Hypothalamus (tissue), 51 donors: ENCODE results near the gene SCNN1B.
"Not testable (repeated sequence)": the region's sequence is repeated elsewhere in the genome, so short reads cannot be mapped to it uniquely, and the experiment has no call there.

Experiments used
- DNase-seq, 51 donors: peaks; one replicate each; lab custom pipeline; 2025; lab: John Stamatoyannopoulos, UW

The SCNN1B gene

DNA sequence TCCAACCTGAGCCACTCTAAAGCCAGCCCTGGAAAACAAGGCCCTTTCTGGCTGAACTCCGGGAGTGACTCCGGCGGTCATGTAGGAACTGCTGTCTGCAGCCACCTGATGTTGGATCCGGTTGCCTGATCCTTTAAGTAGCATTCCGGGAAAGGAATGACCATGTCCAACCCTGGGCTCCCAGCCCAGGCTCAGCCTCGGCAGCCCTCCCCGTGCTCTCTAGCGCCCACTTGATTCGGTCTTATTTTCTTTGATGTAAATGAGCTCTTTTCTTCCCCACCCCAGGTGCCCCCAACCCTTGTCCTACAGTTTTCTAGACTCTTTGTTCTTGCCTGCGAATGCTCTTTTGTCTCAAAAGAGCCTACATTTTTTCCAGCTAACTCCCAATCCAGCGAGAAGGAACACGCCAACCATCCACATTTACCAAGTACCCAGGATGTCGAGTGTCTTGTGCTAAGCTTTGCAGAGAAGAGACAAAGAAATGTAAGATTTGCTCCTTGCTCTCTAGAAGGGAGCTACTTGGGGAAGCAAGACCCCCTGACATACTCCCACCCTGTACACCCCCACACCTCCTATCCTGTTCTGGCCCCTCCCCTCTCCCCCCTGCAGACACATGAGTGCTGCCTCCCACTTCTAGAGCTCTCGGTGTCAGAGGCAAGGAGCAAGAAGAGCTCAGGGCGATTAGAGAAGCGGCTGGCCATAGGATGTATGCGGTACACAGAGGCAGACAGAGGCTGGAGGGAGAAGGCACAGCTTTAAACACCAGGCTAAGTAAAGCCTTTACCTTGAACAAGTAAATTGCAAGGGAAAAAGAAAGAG lies 97.1 kb downstream of the SCNN1B start:
- DNase-seq: peak in 22 of 51 donors; percentile 4 to 66 (median 20)

DNA sequence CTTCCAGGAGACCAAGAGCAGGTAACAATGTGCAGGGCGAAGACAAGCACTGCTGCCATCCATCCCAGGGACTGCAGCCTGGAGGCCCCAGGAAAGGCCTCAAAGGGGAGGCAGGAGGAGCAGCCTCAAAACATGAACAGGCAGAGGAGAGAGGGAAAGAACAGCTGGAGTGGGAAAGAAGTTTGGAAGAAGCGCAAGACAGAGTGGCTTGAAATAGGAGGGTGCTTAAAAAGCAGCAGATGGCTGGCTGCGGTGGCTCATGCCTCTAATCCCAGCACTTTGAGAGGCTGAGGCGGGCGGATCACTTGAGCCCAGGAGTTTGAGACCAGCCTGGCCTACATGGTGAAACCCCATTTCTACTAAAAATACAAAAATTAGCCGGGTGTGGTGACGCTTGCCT lies 98.3 kb downstream of the SCNN1B start:
- DNase-seq: not testable (repeated sequence)

DNA sequence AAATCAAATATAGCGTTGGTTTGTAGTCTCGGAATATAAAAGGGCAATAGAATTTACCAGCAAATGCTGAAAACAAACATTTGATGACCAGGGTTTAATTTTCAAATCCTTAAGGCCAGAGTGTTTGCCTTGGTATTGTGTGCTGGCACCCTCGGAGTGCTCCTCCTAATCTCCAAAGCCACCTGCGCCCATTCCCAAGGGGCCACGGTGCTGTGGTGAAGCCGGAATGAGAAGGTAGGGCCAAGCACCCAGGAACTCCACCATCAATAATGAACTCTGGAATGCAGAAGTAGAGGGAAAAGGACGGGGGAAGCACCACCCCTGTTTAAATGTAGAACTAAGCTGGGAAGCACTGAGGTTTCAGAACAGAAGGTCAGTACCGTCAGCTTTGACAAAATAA lies 99.0 kb downstream of the SCNN1B start:
- no peak for DNase-seq

DNA sequence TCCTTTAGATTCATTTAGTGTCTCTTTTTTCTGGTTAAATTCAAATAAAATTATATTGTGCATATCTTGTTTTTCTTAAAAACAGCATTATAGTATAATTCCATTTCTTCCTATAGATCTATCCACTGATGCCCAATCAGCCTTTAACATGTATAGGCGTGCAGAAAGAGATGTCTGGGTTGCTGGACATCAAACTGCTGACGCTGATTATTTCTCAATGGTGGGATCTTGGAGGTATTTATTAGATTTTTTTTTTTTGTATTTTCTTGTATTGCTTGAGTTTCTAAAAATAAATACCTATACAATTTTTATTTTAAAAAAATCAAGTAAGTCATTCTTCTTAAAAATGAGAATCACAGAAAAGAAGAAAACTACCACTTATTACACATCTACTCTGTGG lies 100.0 kb downstream of the SCNN1B start:
- no peak for DNase-seq

DNA sequence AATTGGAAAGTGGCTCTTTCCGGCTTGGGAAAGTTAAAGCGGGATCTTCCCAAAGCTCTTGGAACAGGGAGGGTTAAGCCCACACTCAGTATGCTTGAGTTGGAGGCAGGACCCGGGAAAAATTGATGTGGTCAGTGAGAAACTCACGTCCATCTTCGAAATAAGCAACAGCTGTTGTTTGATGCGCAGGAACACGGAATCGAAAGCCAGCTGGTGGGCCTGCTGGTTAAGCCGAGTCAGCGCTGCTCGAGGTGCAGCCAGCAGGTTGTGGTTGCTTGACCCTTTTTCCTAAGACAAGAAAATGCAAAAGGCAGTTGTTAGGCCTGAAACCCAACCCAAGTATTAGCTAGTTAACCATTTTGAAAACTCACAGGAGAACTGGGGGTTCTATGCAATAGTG lies 101.4 kb downstream of the SCNN1B start:
- no peak for DNase-seq

DNA sequence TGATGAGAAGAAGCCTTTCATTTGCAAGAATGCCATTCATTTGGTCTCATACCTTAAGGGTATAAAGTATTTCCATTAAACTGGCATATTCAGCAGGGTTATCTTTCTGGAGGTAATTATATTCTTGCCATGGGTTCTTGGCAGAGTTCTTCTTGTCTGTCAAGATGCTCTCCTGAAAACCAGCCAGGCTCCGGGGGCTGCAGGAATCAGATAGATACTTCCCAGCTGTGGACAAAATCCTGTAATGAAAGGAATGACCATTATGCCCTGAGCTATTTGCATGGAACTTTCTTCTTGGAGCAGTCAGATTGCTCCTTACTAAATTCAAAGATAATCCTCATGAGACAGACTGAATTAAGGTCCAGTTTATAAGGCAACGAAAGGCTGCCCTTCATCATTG lies 103.9 kb downstream of the SCNN1B start:
- DNase-seq: no peak

DNA sequence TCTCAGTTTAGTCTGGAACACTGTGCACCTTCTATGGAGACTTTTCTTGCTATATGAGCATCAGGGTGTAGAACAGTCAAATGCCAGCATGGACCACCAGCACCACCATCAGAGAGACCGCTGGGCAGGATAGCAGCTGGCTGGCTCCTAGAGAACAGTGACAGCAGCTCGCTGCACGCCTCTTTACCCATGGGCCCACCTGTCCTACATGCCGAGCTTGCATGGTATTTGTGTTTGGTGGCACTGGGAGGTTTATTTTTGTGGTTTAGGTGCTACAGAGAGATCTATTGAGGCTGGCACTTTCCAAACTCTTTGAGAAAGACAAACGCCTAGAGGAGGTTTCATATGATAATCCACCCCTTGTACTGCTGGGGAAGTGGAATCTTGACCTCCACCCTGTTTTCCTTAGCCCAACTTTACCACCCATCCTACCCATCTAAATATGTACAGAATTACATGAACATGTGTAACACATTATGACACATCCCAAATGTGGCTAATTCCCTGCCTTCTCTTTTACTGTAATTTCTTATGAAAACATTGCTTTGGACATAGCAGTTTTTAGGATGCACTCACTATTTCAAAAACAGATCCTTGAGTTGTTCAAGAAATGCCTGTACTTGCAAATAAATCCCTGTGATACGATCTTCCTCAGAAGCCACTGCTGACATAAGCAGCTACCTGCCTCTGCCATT lies 104.6 kb downstream of the SCNN1B start:
- no peak for DNase-seq

DNA sequence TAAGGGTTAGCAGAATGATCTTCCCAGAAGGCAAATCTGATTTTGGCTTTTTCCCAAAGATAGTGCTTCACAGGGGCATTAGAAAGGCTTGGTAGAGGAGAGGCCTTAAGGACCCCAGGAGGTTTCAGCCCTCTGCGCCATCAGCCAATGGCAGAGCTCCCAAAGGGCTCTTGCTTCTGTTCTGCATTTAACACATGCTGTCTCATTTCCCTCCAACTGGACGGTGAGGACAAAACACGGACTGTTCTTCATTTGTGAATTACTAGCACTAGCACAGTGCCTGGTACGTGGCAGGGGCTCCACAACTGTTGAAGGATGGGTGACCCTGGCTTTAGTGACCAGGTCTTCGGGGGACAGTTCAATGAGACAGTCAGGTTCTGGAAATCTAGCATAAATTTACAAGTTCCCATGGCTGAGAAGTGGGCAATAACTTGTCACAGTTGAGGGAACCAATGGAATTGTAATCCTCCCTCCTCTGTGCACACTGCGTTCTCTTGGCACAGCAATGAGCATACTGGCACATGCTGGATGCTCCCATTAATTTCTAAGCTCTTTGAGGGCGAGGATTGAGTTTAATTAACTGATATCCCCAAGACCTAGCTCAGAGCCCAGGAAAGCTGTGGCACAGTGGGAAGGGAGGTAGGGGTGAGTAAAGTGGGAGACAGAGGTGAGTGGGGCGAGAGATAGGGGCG lies 105.5 kb downstream of the SCNN1B start:
- peak in 1 of 51 donors; percentile 12 for DNase-seq

DNA sequence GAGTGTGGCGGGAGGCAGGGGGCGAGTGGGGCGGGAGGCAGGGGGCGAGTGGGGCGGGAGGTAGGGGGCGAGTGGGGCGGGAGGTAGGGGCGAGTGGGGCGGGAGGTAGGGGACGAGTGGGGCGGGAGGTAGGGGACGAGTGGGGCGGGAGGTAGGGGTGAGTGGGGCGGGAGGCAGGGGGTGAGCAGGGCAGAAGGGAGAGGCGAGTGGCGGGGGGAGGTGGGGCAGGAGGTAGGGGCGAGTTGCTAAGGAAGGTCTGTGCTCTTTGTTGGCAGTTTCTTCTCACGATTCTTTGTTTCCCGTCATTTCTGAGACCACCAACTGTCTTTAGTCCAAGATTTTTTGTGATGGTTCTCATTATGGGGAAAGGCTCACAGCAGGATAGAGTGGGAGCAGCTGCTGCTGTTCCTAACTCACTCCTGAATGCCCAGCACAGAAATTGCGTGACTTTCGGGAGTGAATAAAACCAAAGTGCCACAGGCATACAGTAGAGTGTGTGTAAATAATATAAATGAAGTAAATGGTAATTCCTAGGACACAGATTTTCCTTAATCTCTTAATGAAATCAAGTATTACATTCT lies 106.2 kb downstream of the SCNN1B start:
- no peak for DNase-seq

DNA sequence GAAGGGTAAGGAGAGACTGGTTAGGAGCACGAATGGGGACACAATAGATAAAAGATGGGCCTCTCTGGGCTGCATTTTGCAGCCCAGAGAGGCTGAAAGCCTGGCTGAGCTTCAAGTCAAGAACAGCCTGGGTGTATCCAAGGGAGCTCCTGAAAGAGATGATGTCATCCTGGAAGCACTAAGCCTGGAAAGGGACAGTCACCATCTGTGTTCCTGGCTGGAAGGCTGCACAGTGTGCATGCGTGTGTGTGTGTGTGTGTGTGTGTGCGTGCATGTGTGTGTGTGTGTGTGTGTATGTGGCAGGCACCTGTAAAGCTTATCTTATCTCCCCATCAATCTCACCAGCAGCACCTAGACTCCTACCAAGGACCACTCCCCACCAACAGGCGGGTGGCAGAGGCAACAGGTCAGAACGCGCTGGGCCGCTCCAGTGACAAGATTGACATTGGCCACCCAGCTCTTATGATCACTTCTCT lies 106.8 kb downstream of the SCNN1B start:
- peak in 16 of 51 donors; percentile 5 to 47 (median 20) for DNase-seq

DNA sequence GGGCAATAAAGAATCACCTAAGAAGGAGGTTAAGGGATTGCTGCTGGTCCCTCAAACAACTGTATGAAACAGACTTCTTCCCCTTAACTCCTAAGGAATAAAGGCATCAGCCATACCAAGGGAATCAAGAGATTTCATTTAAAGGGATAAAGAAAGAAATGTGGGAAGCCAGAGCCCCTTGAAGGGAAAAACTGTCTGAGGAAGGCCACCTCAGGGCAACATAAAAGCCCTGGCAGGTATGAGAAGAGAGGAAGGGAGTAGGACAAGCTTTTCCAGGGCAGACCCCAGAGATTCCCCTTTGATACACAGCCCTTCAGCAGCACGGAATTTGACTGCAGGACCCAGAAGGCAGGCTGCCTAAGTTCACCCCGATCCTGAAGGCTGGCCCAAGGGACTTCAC lies 107.4 kb downstream of the SCNN1B start:
- no peak for DNase-seq

DNA sequence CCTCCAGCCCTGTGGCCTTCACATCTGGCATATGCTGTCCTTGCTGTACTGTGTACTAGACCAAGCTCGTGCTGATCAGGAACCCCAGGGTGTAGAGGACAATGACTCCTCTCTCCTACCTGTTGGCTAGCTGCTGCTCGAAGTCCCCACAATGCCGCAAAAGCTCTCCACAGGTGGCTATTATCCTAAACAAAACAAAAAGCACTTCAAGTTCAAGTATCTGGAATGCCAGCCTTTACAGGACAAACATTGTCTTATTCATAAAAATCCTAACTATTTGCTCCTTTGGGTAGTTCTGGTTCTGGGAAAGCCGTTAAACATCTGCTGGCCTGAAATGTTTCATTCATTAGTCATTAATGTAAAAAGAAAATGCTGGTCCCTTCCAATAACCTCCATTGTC lies 108.1 kb downstream of the SCNN1B start:
- no peak for DNase-seq

DNA sequence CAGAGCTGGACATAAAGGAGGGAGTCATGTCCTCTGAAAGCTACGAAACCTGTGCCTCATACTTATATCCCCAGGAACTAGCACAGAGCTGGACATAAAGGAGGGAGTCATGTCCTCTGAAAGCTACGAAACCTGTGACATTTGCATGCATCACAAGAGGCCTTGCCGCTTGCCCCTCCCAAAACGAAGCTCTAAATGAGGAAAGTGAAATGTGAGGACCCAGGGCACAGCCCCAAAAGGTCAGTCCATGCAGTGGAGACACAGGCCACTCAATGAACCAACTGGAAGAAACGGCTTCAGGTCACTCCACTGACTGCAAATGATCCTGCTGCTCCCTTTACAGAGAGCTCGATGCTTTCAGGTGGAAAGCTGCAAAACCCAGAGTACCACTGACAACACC lies 112.6 kb downstream of the SCNN1B start:
- DNase-seq: no peak

DNA sequence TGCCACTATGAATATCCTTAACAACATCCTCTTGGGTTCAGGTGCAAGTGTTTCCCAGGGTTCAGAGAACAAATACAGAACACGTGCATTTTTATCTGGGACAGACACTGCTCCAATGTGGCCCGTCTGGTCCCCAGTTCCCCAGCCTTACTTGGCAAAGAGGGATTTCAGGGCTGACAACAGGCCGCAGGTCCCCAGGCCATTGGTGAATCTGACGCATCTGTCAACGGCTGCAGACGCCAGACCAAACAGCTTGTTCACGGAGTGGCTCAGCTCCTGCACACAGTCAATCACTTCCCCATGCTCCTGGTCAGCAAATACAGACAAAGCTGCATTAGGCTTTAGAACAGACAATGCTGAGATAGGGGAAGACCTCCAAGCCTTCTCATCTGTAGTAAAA lies 114.7 kb downstream of the SCNN1B start:
- no peak for DNase-seq

DNA sequence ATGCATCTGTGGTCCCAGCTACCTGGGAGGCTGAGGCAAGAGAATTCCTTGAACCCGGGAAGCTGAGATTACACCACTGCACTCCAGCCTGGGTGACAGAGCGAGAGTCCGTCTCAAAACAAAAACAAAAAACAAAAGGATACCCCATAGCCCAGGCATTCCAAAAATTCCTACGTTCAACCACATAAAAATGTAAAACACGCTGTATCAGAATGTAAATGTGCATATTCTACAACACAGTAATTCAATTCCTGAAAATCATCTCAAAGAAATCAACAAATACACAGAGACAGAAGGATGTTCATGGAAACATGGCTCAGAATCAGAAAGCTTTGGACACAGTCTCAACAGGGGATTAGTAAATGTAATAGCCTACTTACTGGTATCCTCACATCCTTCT lies 117.9 kb downstream of the SCNN1B start:
- no peak for DNase-seq

DNA sequence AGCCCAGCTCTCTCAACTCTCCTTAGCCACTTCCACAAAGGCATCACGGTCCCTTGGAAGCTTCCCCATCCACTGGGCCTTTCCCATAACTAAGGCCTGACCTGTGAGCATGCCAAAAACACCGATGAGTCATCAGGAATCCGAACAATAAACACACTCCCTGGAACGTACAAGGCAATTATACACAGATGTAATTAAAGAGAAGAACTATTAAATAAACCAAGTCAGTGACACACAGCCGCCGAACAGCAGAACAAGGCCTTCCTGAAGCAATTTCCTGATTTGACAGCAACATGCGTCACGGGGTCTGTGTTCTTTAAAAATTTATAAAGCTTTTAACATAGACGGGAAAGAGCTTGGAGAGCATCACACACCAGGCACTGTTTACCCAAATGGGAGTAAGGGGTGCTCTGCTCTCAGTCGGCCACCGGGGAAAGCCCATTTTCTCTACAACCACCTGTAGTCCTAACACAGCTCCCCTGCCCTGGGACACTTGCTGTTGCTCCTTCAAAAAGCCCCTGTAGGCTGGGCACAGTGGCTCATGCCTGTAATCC lies 121.5 kb downstream of the SCNN1B start:
- DNase-seq: peak in 17 of 51 donors; percentile 1 to 63 (median 25)

DNA sequence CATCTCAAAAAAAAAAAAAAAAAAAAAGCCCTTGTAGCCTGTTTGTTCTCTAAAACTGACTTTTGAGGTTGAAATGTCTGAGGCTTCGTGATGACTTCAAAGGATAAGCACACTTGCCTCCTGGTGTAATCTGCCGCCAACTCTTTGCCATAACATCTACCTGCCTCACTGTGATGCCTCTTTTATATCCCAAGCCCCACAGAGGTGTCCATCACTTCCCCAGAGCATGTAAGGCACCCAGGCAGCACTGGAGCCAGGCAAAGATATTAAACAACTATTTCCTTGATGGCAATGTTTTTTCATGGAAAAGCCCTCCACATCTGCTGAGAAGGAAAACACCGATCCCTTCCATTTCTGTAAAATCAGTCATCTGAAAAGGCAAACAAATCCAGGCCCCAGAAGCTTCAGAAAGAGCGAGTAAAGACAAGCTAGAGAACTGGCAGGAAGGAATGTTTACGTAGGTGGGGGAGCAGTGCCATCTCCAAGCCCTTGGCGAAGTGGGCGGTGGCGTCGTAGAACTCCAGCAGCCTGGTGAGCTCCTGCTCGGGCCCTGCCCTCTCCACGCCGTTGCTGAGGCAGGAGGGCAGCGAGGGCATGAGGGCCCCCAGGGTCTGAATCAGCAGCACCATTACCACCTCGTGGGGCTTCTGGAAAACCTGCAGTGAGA lies 122.3 kb downstream of the SCNN1B start:
- DNase-seq: no peak

DNA sequence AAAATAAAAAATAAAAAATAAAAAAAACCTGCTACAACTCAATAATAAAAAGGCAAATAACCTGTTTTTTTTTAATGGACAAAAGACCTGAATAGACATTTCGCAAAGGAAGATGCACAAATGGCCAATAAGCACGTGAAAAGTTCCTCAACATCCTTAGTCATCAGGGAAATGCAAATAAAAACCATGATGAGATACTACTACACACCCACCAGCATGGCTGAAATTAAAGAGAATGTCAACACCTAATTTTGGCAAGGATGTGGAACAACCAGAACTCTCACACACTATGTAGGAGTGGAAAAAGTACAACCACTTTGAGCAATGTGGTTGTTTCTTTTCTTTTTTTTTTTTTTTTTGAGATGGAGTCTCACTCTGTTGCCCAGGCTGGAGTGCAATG lies 126.2 kb downstream of the SCNN1B start:
- DNase-seq: peak in 1 of 51 donors; percentile 9
